Ovary (tissue), 9 donors: ENCODE measurements around the gene DHRS12. TPM values are rescaled to one million over a fixed set of nuclear protein-coding genes. Genes with fewer than 3 reads are reported as not detected.

Experiments used
- DNase-seq, 5 donors: peaks; one replicate each; pipeline ENCODE4 v3.0.0-alpha.2; 2019 to 2020
- H3K27ac ChIP-seq, 2 donors: fragments of 200-600 bp; one replicate each; pipeline versions ENCODE4 v1.5.1 to v1.8.0; 2019 to 2022
- H3K27me3 ChIP-seq: fragments of 200-600 bp; one replicate; pipeline ENCODE4 v1.8.0; 2022
- H3K36me3 ChIP-seq: fragments of 200-600 bp; sonication (generic); one replicate; pipeline ENCODE4 v1.5.1; 2019
- H3K4me1 ChIP-seq: one replicate; pipeline ENCODE4 v1.8.1; 2013; ENCODE audit warnings: mild to moderate bottlenecking, moderate library complexity; ENCODE audit not compliant: insufficient read depth
- H3K4me3 ChIP-seq: fragments of 200-600 bp; sonication (generic); one replicate; pipeline ENCODE4 v1.5.1; 2017
- H3K9me3 ChIP-seq, 2 donors: fragments of 200-600 bp in 1 of 2; sonication (generic) in 1 of 2; one replicate each; pipeline versions ENCODE4 v1.5.1 to v1.8.1; 2013 to 2019; ENCODE audit warnings: mild to moderate bottlenecking in 1 of 2, moderate library complexity in 1 of 2
- CTCF ChIP-seq, 3 donors: fragments of 450-650 bp in 2 of 3; fragments of 200-600 bp in 1 of 3; IDR thresholded peaks; one replicate each; pipeline versions ENCODE4 v1.5.1 to v1.8.0; 2016 to 2022; ENCODE audit warnings: antibody characterized with exemption in 3 of 3, mild to moderate bottlenecking in 1 of 3
- EP300 ChIP-seq: sonication (generic); formaldehyde crosslinking; IDR thresholded peaks from one replicate; pipeline ENCODE4 v1.6.1; 2017; ENCODE audit warnings: antibody characterized with exemption
- POLR2A ChIP-seq: fragments of 450-650 bp; IDR thresholded peaks from one replicate; pipeline ENCODE4 v1.6.1; 2017; ENCODE audit warnings: antibody characterized with exemption, mild to moderate bottlenecking, moderate library complexity
- WGBS, 3 donors: extraction: QIAGEN DNeasy Blood & Tissue Kit in 1 of 3; methylation state at CpG; one replicate each; pipeline versions ENCODE4 v1.1.5 to v1.1.7; 2013 to 2017; 5-methylcytosine and 5-hydroxymethylcytosine counted together
- intact Hi-C, 4 donors: fragments of 100-400 bp; cut with DNase I; formaldehyde crosslinking; loops; one replicate each; pipeline versions ENCODE4 v1.11.0 to v1.15.1; 2022 to 2023
- polyA plus RNA-seq, 2 donors: library from polyadenylated mRNA; stranded (reverse); fragments of 200-250 nt in 1 of 2; fragments of 350-450 nt in 1 of 2; fragmentation: Illumina TruSeq in 1 of 2; extraction: RNeasy Lipid Tissue Mini Kit (QIAGEN cat#74804) in 1 of 2; gene quantifications; one replicate each; pipeline ENCODE4 v1.2.3, GENCODE V29; 2013 to 2014
- total RNA-seq, 7 donors: library from RNA; depleted of rRNA in 2 of 7; stranded (reverse); fragments of >200 nt in 2 of 7; fragmentation: NEBNext Ultra II Directional in 3 of 7; extraction: Animal tissue kit (Norgen Biotek cat#: 25700) in 3 of 7; gene quantifications; one replicate each; pipeline versions ENCODE4 v1.1.0 to v1.2.4, GENCODE V29; 2016 to 2023
- donor health status: DM: no; HTN: no; CAD: no; lungs with moderate emphysema.
- donor health status: DM: no; HTN: no; CAD: no.
- donor health status: Bipolar disorder and iron deficiency.
- donor health status: DM: yes; HTN: yes; CAD: no.
- donor health status: DM: no; HTN: no; CAD: no.
- donor health status: DM: yes; HTN: yes; CAD: no.

DHRS12 gene
- total and polyA plus RNA-seq, 9 donors: 9.7 to 29.1 (median 18.3) TPM

- no peak for TF ChIP-seq CTCF (IDR thresholded peaks at IDR 0.05)
- TF ChIP-seq EP300: no peak
- TF ChIP-seq POLR2A: no peak
- DNase-seq: no peak
- WGBS, 3 donors: 99 to 100% (median 100%) methylated on average over 1 of the region's 1 CpG
- Histone ChIP-seq H3K36me3 (no peaks in the 10 kb centered on the region), H3K27ac (no peak overlapping the region), H3K9me3 (no peaks in the 10 kb centered on the region), H3K4me3 (no peak overlapping the region), H3K27me3 (no peaks in the 10 kb centered on the region), H3K4me1 (peaks cover 3% of the 10 kb centered on the region)
- intact Hi-C loops: no loop called here
Observed at GRCh38 chr13:51719394-51719793, 84.6 kb downstream of the DHRS12 start.

Other genes with a start within 250 kb of the DHRS12 start
- 10 to 100 TPM in 6 of 7 donors, 1 to 10 TPM in 1; 9.9 to 17.9 (median 14.9) TPM for gene WDFY2, start 219.7 kb downstream of the DHRS12 start, total RNA-seq
- 10 to 100 TPM in 1 of 2 donors, 1 to 10 TPM in 1; 5.4 to 11.6 TPM for gene WDFY2, start 219.7 kb downstream of the DHRS12 start, polyA plus RNA-seq
- under 1 TPM in 6 of 7 donors, not detected in 1; 0.05 to 0.28 (median 0.12) TPM for gene TMEM272, start 41.0 kb upstream of the DHRS12 start, total RNA-seq
- under 1 TPM in 1 of 2 donors, not detected in 1; 0.07 TPM for gene TMEM272, start 41.0 kb upstream of the DHRS12 start, polyA plus RNA-seq
- gene CCDC70, start 57.8 kb upstream of the DHRS12 start, total RNA-seq: not detected
- not detected for gene CCDC70, start 57.8 kb upstream of the DHRS12 start, polyA plus RNA-seq
- gene ATP7B, start 207.3 kb upstream of the DHRS12 start, total RNA-seq: 1 to 10 TPM; 2.9 to 7.3 (median 5.1) TPM
- 1 to 10 TPM; 3.2 to 5.9 TPM for gene ATP7B, start 207.3 kb upstream of the DHRS12 start, polyA plus RNA-seq
- gene ALG11, start 208.2 kb upstream of the DHRS12 start, total RNA-seq: 10 to 100 TPM; 15.0 to 36.2 (median 29.6) TPM
- gene ALG11, start 208.2 kb upstream of the DHRS12 start, polyA plus RNA-seq: 10 to 100 TPM in 1 of 2 donors, 1 to 10 TPM in 1; 5.9 to 16.6 TPM
- gene UTP14C, start 220.5 kb upstream of the DHRS12 start, total RNA-seq: 10 to 100 TPM; 11.4 to 20.2 (median 14.9) TPM
- gene UTP14C, start 220.5 kb upstream of the DHRS12 start, polyA plus RNA-seq: 10 to 100 TPM in 1 of 2 donors, 1 to 10 TPM in 1; 7.4 to 12.9 TPM